D721Med (cell line): ENCODE measurements around the gene ASPG.

Source experiments
- DNase-seq: peaks from one replicate; pipeline ENCODE4 v3.0.0; 2011; ENCODE audit warnings: low spot score; ENCODE audit not compliant: insufficient read length
- FAIRE-seq: peaks from 2 replicates; lab custom pipeline; 2011; peaks lifted over from hg19 to GRCh38; lab: Jason Lieb, UNC
- CTCF ChIP-seq: IDR thresholded peaks from 2 replicates; pipeline ENCODE4 v1.5.1; 2012; ENCODE audit warnings: mild to moderate bottlenecking, control low read depth; ENCODE audit not compliant: insufficient read depth; ENCODE audit errors: missing control alignments

The ASPG gene

GRCh38 chr14:104134061-104134965, 48.8 kb downstream of the ASPG start:
- DNase-seq = no peak
- FAIRE-seq = no peak
- TF ChIP-seq CTCF = no peak

GRCh38 chr14:104135121-104135903, 49.8 kb downstream of the ASPG start:
- FAIRE-seq (no peak), DNase-seq (no peak)
- TF ChIP-seq CTCF = peak; percentile 33

- FAIRE-seq = no peak
- TF ChIP-seq CTCF = peak; percentile 23
- no peak for DNase-seq
Observed at GRCh38 chr14:104135904-104136471, 50.5 kb downstream of the ASPG start.

DNA sequence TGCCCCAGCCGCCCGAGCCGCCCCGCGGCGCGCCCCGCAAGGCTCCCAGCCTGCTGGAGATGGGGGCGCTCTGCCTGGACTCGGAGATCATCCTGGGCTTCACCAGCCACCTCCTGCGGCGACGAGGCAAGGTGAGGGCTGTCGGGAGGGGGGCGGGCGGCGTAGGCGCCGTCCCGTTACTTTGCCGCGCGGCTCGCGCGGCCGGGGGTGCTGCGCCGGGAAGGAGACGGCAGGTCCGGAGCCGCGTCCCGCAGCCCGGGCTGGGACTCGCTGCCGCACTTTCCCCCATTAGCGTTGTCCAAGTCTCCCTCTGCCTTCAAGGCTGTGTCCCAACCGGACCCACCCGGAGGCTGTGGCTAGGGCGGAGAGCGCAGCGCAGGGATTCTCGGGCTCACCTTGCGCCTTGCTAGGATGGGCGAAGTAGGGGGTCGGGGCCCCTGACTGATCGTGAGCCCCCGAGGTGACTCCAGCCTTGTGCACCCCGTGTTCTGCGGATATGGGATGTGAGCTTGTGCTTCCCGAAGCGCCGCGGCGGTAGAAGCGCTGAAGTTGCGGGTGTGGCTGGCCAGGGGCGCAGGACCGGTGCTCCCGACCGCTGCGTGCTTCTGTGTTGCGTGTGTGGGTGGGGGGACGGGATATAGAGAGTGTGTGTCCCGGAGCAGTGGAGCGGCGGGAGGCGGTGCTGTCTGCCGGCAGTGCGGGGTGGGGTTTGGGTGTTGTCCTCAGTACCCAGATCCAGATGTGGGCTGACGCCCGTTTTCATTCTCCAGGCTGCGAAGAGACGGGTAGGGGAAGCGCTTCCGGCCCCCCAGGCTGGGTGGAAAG, 51.2 kb downstream of the ASPG start:
- TF ChIP-seq CTCF = peak; percentile 9
- no peak for FAIRE-seq
- no peak for DNase-seq

DNA sequence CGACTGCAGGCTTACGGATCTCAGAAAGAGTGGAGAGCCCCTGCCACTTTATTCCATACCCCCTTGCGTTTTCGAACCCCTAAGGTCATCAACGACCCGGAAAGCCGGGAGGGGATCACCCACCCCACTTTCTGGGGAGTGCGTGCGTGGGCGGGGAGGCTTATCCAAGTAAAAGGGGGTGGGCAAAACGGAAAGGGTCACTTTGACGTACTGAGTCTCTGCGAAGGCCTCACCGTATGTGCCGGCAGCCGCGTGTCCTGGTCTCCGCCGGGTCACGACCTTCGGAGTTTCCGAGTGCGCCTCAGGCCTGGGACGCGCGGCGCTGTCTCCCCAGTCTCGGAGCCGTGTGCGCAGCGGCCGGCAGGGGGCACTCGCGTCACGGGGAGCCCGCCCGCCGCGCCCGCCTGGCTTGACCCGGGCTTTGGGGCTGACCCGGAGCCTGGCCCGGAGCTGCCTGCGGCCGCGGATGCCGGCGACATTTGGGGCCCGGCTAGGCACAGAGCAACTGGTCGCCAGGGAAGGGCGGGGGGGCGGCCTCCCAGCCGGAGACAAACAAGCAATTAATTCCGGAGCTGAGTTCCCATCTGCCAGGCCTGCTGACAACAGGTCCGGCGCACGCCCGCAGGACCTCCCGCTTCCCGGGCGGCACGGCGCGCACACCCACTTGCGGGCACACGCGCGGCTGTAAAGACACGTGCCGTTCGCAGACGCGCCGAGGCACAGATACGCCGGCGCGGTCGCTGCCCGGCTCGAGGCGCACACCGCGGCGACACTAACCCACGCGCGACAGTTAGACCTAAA, 52.0 kb downstream of the ASPG start:
- peak; percentile 73 for TF ChIP-seq CTCF
- no peak for FAIRE-seq
- peak; percentile 81 for DNase-seq
